GM12891 (cell line): ENCODE results near the gene NLGN1.

Experiments used
- DNase-seq: peaks from one replicate; pipeline ENCODE4 v3.0.0; 2011; ENCODE audit warnings: low spot score; ENCODE audit not compliant: insufficient read length
- FAIRE-seq: peaks from 2 replicates; lab custom pipeline; 2011; peaks lifted over from hg19 to GRCh38; lab: Jason Lieb, UNC
- PAX5 ChIP-seq: IDR thresholded peaks from 2 replicates; pipeline ENCODE4 v1.6.1; 2011; ENCODE audit warnings: low read length, moderate library complexity, mild to moderate bottlenecking; ENCODE audit not compliant: insufficient read depth, severe bottlenecking
- POLR2A ChIP-seq: IDR thresholded peaks from 2 replicates; pipeline ENCODE4 v1.6.1; 2011; ENCODE audit warnings: low read depth, low read length, control low read depth
- POLR2AphosphoS5 ChIP-seq: IDR thresholded peaks from 2 replicates; pipeline ENCODE4 v1.6.1; 2011; ENCODE audit warnings: low read depth, low read length, control low read depth
- POU2F2 ChIP-seq: IDR thresholded peaks from 2 replicates; pipeline ENCODE4 v1.6.1; 2011; ENCODE audit warnings: low read depth, mild to moderate bottlenecking, control low read depth, low read length, moderate library complexity
- SPI1 ChIP-seq: IDR thresholded peaks from 2 replicates; pipeline ENCODE4 v1.6.1; 2011; ENCODE audit warnings: low read depth, low read length, control low read depth
- TAF1 ChIP-seq: IDR thresholded peaks from 2 replicates; pipeline ENCODE4 v1.6.1; 2011; ENCODE audit warnings: low read depth, low read length, control low read depth

NLGN1 gene

GRCh38 chr3:173826416-173826815 is 428.9 kb downstream of the NLGN1 start:
- FAIRE-seq (no peak), DNase-seq (no peak)
- TF ChIP-seq PAX5, result no peak
- no peak for TF ChIP-seq POLR2A
- TF ChIP-seq POU2F2, result no peak

- FAIRE-seq (no peak), DNase-seq (no peak)
- TF ChIP-seq POLR2A, result no peak
- TF ChIP-seq POU2F2, result no peak
- no peak for TF ChIP-seq POLR2AphosphoS5
- TF ChIP-seq PAX5, result no peak
- no peak for TF ChIP-seq TAF1
- no peak for TF ChIP-seq SPI1
These were observed 429.5 kb downstream of the NLGN1 start for GRCh38 chr3:173826901-173827609.

GRCh38 chr3:173838644-173839043 is 441.1 kb downstream of the NLGN1 start:
- FAIRE-seq (no peak), DNase-seq (no peak)
- no peak for TF ChIP-seq POLR2AphosphoS5
- TF ChIP-seq POLR2A, result no peak
- no peak for TF ChIP-seq TAF1
- no peak for TF ChIP-seq POU2F2
- TF ChIP-seq SPI1, result no peak
- no peak for TF ChIP-seq PAX5

GRCh38 chr3:173839859-173840258 is 442.3 kb downstream of the NLGN1 start:
- DNase-seq, result no peak
- no peak for FAIRE-seq
- TF ChIP-seq POLR2AphosphoS5 (no peak), PAX5 (no peak)

- no peak for DNase-seq
- no peak for TF ChIP-seq TAF1
- no peak for TF ChIP-seq PAX5
- TF ChIP-seq POLR2AphosphoS5, result no peak
- no peak for TF ChIP-seq SPI1
- TF ChIP-seq POU2F2, result no peak
- TF ChIP-seq POLR2A, result no peak
- FAIRE-seq, result no peak
These were observed 443.8 kb downstream of the NLGN1 start for GRCh38 chr3:173841334-173841733.

GRCh38 chr3:173843060-173843459 is 445.5 kb downstream of the NLGN1 start:
- no peak for TF ChIP-seq POLR2A
- no peak for TF ChIP-seq TAF1
- no peak for TF ChIP-seq POU2F2
- no peak for TF ChIP-seq SPI1
- TF ChIP-seq POLR2AphosphoS5, result no peak
- no peak for TF ChIP-seq PAX5
- DNase-seq, result no peak
- no peak for FAIRE-seq

- no peak for FAIRE-seq
- TF ChIP-seq POU2F2, result no peak
- TF ChIP-seq POLR2A, result no peak
These were observed 449.0 kb downstream of the NLGN1 start for GRCh38 chr3:173846584-173846983.

GRCh38 chr3:173849489-173849888 is 451.9 kb downstream of the NLGN1 start:
- TF ChIP-seq TAF1 (no peak), POLR2A (no peak), POLR2AphosphoS5 (no peak), POU2F2 (no peak), SPI1 (no peak), PAX5 (no peak)
- FAIRE-seq (no peak), DNase-seq (no peak)

More at GRCh38 chr3:173846584-173846983, 449.0 kb downstream of the NLGN1 start:
- no peak for DNase-seq

GRCh38 chr3:173857154-173857553 is 459.6 kb downstream of the NLGN1 start:
- no peak for TF ChIP-seq POLR2A
- no peak for TF ChIP-seq SPI1
- TF ChIP-seq TAF1, result no peak
- TF ChIP-seq POU2F2, result no peak
- no peak for TF ChIP-seq POLR2AphosphoS5
- no peak for TF ChIP-seq PAX5
- no peak for FAIRE-seq
- DNase-seq, result no peak

- no peak for TF ChIP-seq POLR2AphosphoS5
- no peak for TF ChIP-seq SPI1
- TF ChIP-seq POLR2A, result no peak
- TF ChIP-seq POU2F2, result no peak
- no peak for TF ChIP-seq PAX5
- no peak for TF ChIP-seq TAF1
- FAIRE-seq (no peak), DNase-seq (no peak)
These were observed 465.2 kb downstream of the NLGN1 start for GRCh38 chr3:173862701-173863100.

- DNase-seq (no peak), FAIRE-seq (no peak)
- TF ChIP-seq POLR2A (no peak), SPI1 (no peak), PAX5 (no peak), POU2F2 (no peak), POLR2AphosphoS5 (no peak), TAF1 (no peak)
These were observed 466.0 kb downstream of the NLGN1 start for GRCh38 chr3:173863551-173863950.
